Prostate gland (tissue), 2 donors: ENCODE measurements around the gene STX12. TPM values are rescaled to one million over a fixed set of nuclear protein-coding genes. Genes with fewer than 3 reads are reported as not detected.
"Not testable (repeated sequence)": the region's sequence is repeated elsewhere in the genome, so short reads cannot be mapped to it uniquely, and the experiment has no call there.

Experiments
- DNase-seq: peaks from one replicate; pipeline ENCODE4 v3.0.0-alpha.2; 2019; ENCODE audit warnings: low spot score
- H3K27ac ChIP-seq, 2 donors: fragments of 200-600 bp; sonication (generic); 2 replicates each; pipeline ENCODE4 v1.5.1; 2017 to 2019
- H3K27me3 ChIP-seq: fragments of 200-600 bp; sonication (generic); replicated peaks from 2 replicates; pipeline ENCODE4 v1.5.1; 2019; ENCODE audit not compliant: insufficient read depth
- H3K36me3 ChIP-seq, 2 donors: fragments of 200-600 bp; sonication (generic); 1 replicate in 1 of 2; 2 replicates in 1 of 2; pipeline versions ENCODE4 v1.5.1 to v1.8.1; 2017 to 2019
- H3K4me1 ChIP-seq: fragments of 200-600 bp; sonication (generic); replicated peaks from 2 replicates; pipeline ENCODE4 v1.5.1; 2019
- H3K4me3 ChIP-seq, 2 donors: fragments of 200-600 bp; sonication (generic); 2 replicates each; pipeline ENCODE4 v1.5.1; 2017 to 2019
- H3K9me3 ChIP-seq: fragments of 200-600 bp; sonication (generic); 2 replicates; pipeline ENCODE4 v1.5.1; 2017
- CTCF ChIP-seq, 4 experiments: fragments of 200-600 bp in 2 of 4; fragments of 450-650 bp in 2 of 4; sonication (generic) in 2 of 4; IDR thresholded peaks; 1 replicate in 3 of 4; 2 replicates in 1 of 4; pipeline ENCODE4 v1.5.1; 2016 to 2019; ENCODE audit warnings: antibody characterized with exemption in 4 of 4, mild to moderate bottlenecking in 2 of 4, moderate library complexity in 2 of 4
- POLR2A ChIP-seq: fragments of 450-650 bp; IDR thresholded peaks from one replicate; pipeline ENCODE4 v1.6.1; 2016; ENCODE audit warnings: antibody characterized with exemption, mild to moderate bottlenecking
- POLR2AphosphoS5 ChIP-seq: sonication (generic); formaldehyde crosslinking; IDR thresholded peaks from one replicate; pipeline ENCODE4 v1.6.1; 2017; ENCODE audit warnings: antibody characterized with exemption
- WGBS: methylation state at CpG from one replicate; pipeline ENCODE4 v1.1.5; 2018; 5-methylcytosine and 5-hydroxymethylcytosine counted together
- intact Hi-C: fragments of 100-400 bp; cut with DNase I; formaldehyde crosslinking; loops from one replicate; pipeline ENCODE4 v1.14.2; 2022
- total RNA-seq, 2 donors: library from RNA; depleted of rRNA; stranded (reverse); fragments of >200 nt; gene quantifications; one replicate each; pipeline ENCODE4 v1.1.0, GENCODE V29; 2016

The STX12 gene
- total RNA-seq, 2 donors from 2014 or later = 53.1 to 64.9 TPM

- TF ChIP-seq POLR2AphosphoS5 (no peak), CTCF (IDR thresholded peaks at IDR 0.05) (no peak), POLR2A (no peak)
These were observed 62.0 kb downstream of the STX12 start for GRCh38 chr1:27835046-27835445.

GRCh38 chr1:27835501-27835900, 62.5 kb downstream of the STX12 start:
- TF ChIP-seq CTCF (IDR thresholded peaks at IDR 0.05) (no peak), POLR2A (no peak), POLR2AphosphoS5 (no peak)
- H3K4me1 ChIP-seq = peaks cover 7% of the 10 kb centered on the region
- H3K27ac ChIP-seq = no peak overlapping the region
- no peaks in the 10 kb centered on the region for H3K9me3 ChIP-seq
- no peaks in the 10 kb centered on the region for H3K36me3 ChIP-seq
- no peak overlapping the region for H3K4me3 ChIP-seq
- H3K27me3 ChIP-seq = no peaks in the 10 kb centered on the region
- intact Hi-C loops = no loop called here
- WGBS = 90% methylated on average over 1 of the region's 1 CpG
- DNase-seq = no peak

More at GRCh38 chr1:27835046-27835445, 62.0 kb downstream of the STX12 start:
- Histone ChIP-seq H3K4me3 (no peak overlapping the region), H3K27me3 (no peaks in the 10 kb centered on the region), H3K4me1 (peaks cover 7% of the 10 kb centered on the region), H3K27ac (no peak overlapping the region), H3K36me3 (no peaks in the 10 kb centered on the region), H3K9me3 (no peaks in the 10 kb centered on the region)
- no peak for DNase-seq
- intact Hi-C loops = no loop called here

GRCh38 chr1:27849951-27850350, 76.9 kb downstream of the STX12 start:
- H3K27ac ChIP-seq = no peak overlapping the region
- TF ChIP-seq POLR2AphosphoS5 (no peak), CTCF (IDR thresholded peaks at IDR 0.05) (no peak), POLR2A (no peak)
- WGBS = 91% methylated on average over 7 of the region's 7 CpGs
- H3K27me3 ChIP-seq = no peaks in the 10 kb centered on the region
- intact Hi-C loops = no loop called here
- H3K36me3 ChIP-seq = peaks cover 11 to 15% of the 10 kb centered on the region in 2 donors
- no peaks in the 10 kb centered on the region for H3K9me3 ChIP-seq
- H3K4me1 ChIP-seq = no peaks in the 10 kb centered on the region
- H3K4me3 ChIP-seq = no peak overlapping the region
- DNase-seq = no peak

GRCh38 chr1:27855085-27855484, 82.1 kb downstream of the STX12 start:
- Histone ChIP-seq H3K27ac (no peak overlapping the region), H3K27me3 (no peaks in the 10 kb centered on the region), H3K4me3 (no peak overlapping the region), H3K4me1 (no peaks in the 10 kb centered on the region), H3K36me3 (no peaks in the 10 kb centered on the region), H3K9me3 (no peaks in the 10 kb centered on the region)
- TF ChIP-seq POLR2AphosphoS5 = no peak
- TF ChIP-seq CTCF (IDR thresholded peaks at IDR 0.05) = no peak
- no peak for DNase-seq
- WGBS = 87% methylated on average over 6 of the region's 6 CpGs
- intact Hi-C loops = loop anchor here (5.0 kb wide), 1 partner anchor 122 kb away; no protein-coding TSS in a partner anchor

GRCh38 chr1:27856561-27857343, 83.7 kb downstream of the STX12 start:
- WGBS = 63% methylated on average over 12 of the region's 12 CpGs
- Histone ChIP-seq H3K9me3 (no peaks in the 10 kb centered on the region), H3K36me3 (no peaks in the 10 kb centered on the region), H3K4me3 (no peak overlapping the region), H3K27me3 (no peaks in the 10 kb centered on the region), H3K27ac (no peak overlapping the region), H3K4me1 (no peaks in the 10 kb centered on the region)
- no peak for DNase-seq
- TF ChIP-seq POLR2AphosphoS5 = no peak
- TF ChIP-seq POLR2A = no peak
- TF ChIP-seq CTCF (IDR thresholded peaks at IDR 0.05) = no peak
- intact Hi-C loops = loop anchor here (5.0 kb wide), 1 partner anchor 121 kb away; no protein-coding TSS in a partner anchor

- not testable (repeated sequence) for H3K27ac ChIP-seq, H3K4me3 ChIP-seq, H3K27me3 ChIP-seq, H3K36me3 ChIP-seq, DNase-seq, H3K9me3 ChIP-seq, H3K4me1 ChIP-seq
- intact Hi-C loops = loop anchor here (5.0 kb wide), 1 partner anchor 120 kb away; no protein-coding TSS in a partner anchor
- WGBS = 81% methylated on average over 11 of the region's 11 CpGs
These were observed 84.5 kb downstream of the STX12 start for GRCh38 chr1:27857552-27857951.
